Uterus (tissue), 4 donors: ENCODE measurements around the gene STAG2. TPM values are rescaled to one million over a fixed set of nuclear protein-coding genes. Genes with fewer than 3 reads are reported as not detected.

Experiments
- DNase-seq, 2 donors: peaks; one replicate each; pipeline ENCODE4 v3.0.0-alpha.2; 2019 to 2020
- H3K27ac ChIP-seq, 2 donors: fragments of 200-600 bp; sonication (generic); 1 replicate in 1 of 2; 2 replicates in 1 of 2; pipeline ENCODE4 v1.5.1; 2016 to 2018
- H3K27me3 ChIP-seq, 2 donors: fragments of 200-600 bp; sonication (generic); one replicate each; pipeline ENCODE4 v1.5.1; 2018 to 2019; ENCODE audit warnings: control low read depth in 1 of 2
- H3K36me3 ChIP-seq, 2 donors: fragments of 200-600 bp; sonication (generic); one replicate each; pipeline ENCODE4 v1.5.1; 2019; ENCODE audit warnings: control low read depth in 1 of 2
- H3K4me1 ChIP-seq, 2 donors: fragments of 200-600 bp; sonication (generic); one replicate each; pipeline ENCODE4 v1.5.1; 2018 to 2019; ENCODE audit warnings: control low read depth in 1 of 2
- H3K4me3 ChIP-seq, 2 donors: fragments of 200-600 bp; sonication (generic); 1 replicate in 1 of 2; 2 replicates in 1 of 2; pipeline ENCODE4 v1.5.1; 2018 to 2019; ENCODE audit warnings: mild to moderate bottlenecking in 1 of 2
- H3K9me3 ChIP-seq, 2 donors: fragments of 200-600 bp; sonication (generic); one replicate each; pipeline ENCODE4 v1.5.1; 2019; ENCODE audit warnings: control low read depth in 1 of 2
- POLR2A ChIP-seq, 2 donors: fragments of 450-650 bp; IDR thresholded peaks; one replicate each; pipeline ENCODE4 v1.6.1; 2016; ENCODE audit warnings: antibody characterized with exemption in 2 of 2, mild to moderate bottlenecking in 1 of 2, moderate library complexity in 1 of 2
- intact Hi-C: fragments of 100-400 bp; cut with DNase I; formaldehyde crosslinking; loops from one replicate; pipeline ENCODE4 v1.15.1; 2023; ENCODE audit warnings: low total_unique reads
- total RNA-seq, 4 donors: library from RNA; depleted of rRNA in 3 of 4; stranded (reverse); fragments of >200 nt in 3 of 4; gene quantifications; one replicate each; pipeline versions ENCODE4 v1.1.0 to v1.2.4, GENCODE V29; 2014 to 2023
- TF ChIP-seq, protein P1 (sequence below), 4 experiments: fragments of 200-600 bp in 2 of 4; fragments of 450-650 bp in 2 of 4; sonication (generic) in 2 of 4; IDR thresholded peaks; one replicate each; pipeline ENCODE4 v1.5.1; 2016 to 2019; ENCODE audit warnings: antibody characterized with exemption in 4 of 4, mild to moderate bottlenecking in 2 of 4, moderate library complexity in 1 of 4
- donor health status: DM: yes; HTN: yes; CAD: no.

STAG2 gene
- total RNA-seq, 4 donors from 2014 or later, result 32.5 to 170 (median 83.4) TPM

DNA sequence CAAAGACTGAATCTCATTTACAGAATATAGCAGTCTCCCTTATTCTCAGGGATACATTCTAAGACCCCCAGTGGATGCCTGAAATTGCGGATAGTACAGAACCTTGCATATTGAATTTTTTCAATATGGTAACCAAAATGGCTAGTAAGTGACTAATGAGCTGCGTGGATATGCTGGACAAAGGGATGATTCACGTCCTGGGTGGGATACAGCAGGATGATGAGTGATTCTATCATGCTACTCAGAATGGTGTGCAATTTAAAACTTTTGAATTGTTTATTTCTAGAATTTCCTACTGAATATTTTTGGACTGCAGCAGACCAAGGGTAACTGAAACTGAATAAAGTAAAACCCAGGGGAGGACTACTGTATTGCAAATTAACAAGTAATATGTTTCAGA is 66.7 kb downstream of the STAG2 start:
- no peaks in the 10 kb centered on the region for H3K9me3 ChIP-seq
- H3K27ac ChIP-seq, result no peak overlapping the region
- no peaks in the 10 kb centered on the region for H3K36me3 ChIP-seq
- no peak for TF ChIP-seq POLR2A (IDR thresholded peaks at IDR 0.05)
- TF ChIP-seq, protein P1, sequence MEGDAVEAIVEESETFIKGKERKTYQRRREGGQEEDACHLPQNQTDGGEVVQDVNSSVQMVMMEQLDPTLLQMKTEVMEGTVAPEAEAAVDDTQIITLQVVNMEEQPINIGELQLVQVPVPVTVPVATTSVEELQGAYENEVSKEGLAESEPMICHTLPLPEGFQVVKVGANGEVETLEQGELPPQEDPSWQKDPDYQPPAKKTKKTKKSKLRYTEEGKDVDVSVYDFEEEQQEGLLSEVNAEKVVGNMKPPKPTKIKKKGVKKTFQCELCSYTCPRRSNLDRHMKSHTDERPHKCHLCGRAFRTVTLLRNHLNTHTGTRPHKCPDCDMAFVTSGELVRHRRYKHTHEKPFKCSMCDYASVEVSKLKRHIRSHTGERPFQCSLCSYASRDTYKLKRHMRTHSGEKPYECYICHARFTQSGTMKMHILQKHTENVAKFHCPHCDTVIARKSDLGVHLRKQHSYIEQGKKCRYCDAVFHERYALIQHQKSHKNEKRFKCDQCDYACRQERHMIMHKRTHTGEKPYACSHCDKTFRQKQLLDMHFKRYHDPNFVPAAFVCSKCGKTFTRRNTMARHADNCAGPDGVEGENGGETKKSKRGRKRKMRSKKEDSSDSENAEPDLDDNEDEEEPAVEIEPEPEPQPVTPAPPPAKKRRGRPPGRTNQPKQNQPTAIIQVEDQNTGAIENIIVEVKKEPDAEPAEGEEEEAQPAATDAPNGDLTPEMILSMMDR (IDR thresholded peaks at IDR 0.05), result no peak
- no peaks in the 10 kb centered on the region for H3K4me1 ChIP-seq
- no peaks in the 10 kb centered on the region for H3K27me3 ChIP-seq
- H3K4me3 ChIP-seq, result no peak overlapping the region
- DNase-seq, result no peak
- intact Hi-C loops, result no loop called here

DNA sequence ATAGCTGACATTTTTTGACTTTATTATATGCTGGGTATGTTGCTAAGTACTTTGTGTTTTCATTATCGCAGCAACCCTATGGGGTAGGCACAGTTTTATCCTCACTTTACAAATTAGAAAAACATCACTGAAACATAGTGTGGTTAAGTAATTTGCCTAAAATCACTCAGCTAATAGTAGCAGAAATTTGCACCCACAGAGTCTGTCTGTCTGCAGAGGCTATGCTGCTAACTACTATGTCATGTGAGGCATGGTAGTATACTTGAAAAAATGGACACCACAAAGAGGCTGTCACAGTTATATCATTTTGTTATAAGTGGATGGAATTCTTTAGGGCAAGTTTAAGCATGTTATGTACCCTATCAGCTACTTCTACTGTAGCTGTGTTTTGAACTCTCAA is 69.0 kb downstream of the STAG2 start:
- no peak for DNase-seq
- no peaks in the 10 kb centered on the region for H3K36me3 ChIP-seq

DNA sequence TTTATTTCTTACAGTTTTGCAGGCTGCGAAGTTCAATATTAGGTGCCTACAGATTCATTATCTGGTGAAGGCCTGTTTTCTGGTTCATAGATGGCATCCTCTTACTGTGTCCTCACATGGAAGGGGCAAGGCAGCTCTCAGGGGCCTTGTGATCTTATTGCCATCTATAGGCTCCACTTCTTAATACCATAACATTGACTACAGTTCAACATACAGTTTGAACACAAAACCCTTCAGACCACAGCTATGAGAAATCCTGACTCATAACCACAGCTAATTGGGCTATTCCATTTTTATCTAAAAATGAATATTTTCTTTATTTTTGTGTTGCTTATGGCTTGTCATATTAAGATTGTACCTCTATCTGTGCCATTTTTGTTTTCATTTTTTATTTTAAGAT is 72.3 kb downstream of the STAG2 start:
- DNase-seq, result no peak
- TF ChIP-seq, protein P1 (IDR thresholded peaks at IDR 0.05), result no peak
- no peak for TF ChIP-seq POLR2A (IDR thresholded peaks at IDR 0.05)
- no peak overlapping the region for H3K27ac ChIP-seq
- H3K27me3 ChIP-seq, result no peaks in the 10 kb centered on the region
- no peaks in the 10 kb centered on the region for H3K9me3 ChIP-seq
- no peaks in the 10 kb centered on the region for H3K36me3 ChIP-seq
- H3K4me1 ChIP-seq, result no peaks in the 10 kb centered on the region
- H3K4me3 ChIP-seq, result no peak overlapping the region
- intact Hi-C loops, result no loop called here

More for the DNA sequence above, 69.0 kb downstream of the STAG2 start:
- Histone ChIP-seq H3K27ac (no peak overlapping the region), H3K9me3 (no peaks in the 10 kb centered on the region), H3K27me3 (no peaks in the 10 kb centered on the region), H3K4me3 (no peak overlapping the region), H3K4me1 (no peaks in the 10 kb centered on the region)
- intact Hi-C loops, result no loop called here
- TF ChIP-seq POLR2A (IDR thresholded peaks at IDR 0.05), result no peak
- TF ChIP-seq, protein P1 (IDR thresholded peaks at IDR 0.05), result no peak

DNA sequence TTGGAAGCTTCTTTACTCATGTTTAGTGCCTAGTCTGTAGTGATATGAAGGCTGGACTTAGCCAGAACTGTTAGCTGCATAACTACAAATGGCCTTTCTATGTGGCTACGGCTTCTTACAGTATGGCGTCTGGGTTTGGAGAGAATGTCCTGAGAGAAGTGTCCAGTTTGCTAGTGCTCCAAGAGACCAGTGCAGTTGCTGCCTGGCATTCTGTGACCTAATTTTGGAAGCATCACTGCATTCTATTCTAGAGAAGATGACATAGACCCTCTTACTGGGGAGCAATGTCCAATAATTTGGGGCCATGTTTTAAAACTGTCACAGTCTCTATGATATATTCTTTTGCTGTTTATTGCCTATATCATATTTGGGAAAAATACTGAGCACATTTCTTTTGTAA is 74.2 kb downstream of the STAG2 start:
- DNase-seq, result no peak
- no peak for TF ChIP-seq POLR2A (IDR thresholded peaks at IDR 0.05)
- TF ChIP-seq, protein P1 (IDR thresholded peaks at IDR 0.05), result no peak
- Histone ChIP-seq H3K4me3 (no peak overlapping the region), H3K9me3 (no peaks in the 10 kb centered on the region), H3K27me3 (no peaks in the 10 kb centered on the region), H3K36me3 (no peaks in the 10 kb centered on the region), H3K4me1 (no peaks in the 10 kb centered on the region), H3K27ac (no peak overlapping the region)
- intact Hi-C loops, result no loop called here

DNA sequence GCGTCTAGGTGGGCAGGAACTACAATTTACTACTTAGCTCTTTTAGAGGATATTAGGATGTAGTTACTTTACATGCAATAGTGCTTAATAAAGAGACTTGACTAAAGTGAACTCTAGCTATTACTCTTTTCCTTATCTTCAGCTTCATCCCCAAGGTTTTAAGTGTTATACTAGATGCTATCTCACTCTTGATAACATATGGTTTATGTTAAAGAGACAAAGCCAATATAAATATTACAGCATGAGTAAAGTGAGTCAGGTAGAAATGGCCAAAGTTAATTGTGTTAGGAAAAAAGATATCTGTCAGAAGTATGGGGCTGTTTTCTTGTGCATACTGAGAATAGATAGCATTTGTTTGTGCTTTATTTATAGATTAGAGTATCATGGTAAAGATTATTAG is 80.5 kb downstream of the STAG2 start:
- no peak overlapping the region for H3K4me3 ChIP-seq
- TF ChIP-seq, protein P1 (IDR thresholded peaks at IDR 0.05), result no peak
- TF ChIP-seq POLR2A (IDR thresholded peaks at IDR 0.05), result no peak
- no peaks in the 10 kb centered on the region for H3K4me1 ChIP-seq
- intact Hi-C loops, result no loop called here
- no peak for DNase-seq
- no peak overlapping the region for H3K27ac ChIP-seq
- H3K36me3 ChIP-seq, result no peaks in the 10 kb centered on the region
- H3K27me3 ChIP-seq, result no peaks in the 10 kb centered on the region
- no peaks in the 10 kb centered on the region for H3K9me3 ChIP-seq
